GM21825 (cell line): Measurements from ENCODE around the gene SMYD3.

ENCODE experiments used
- ATAC-seq: cut with Tn5 transposase; IDR thresholded peaks from one replicate; pipeline ENCODE4 v1.9.1; 2021; ENCODE audit warnings: mild to moderate bottlenecking, moderate library complexity; ENCODE audit not compliant: unreplicated experiment

Gene SMYD3

DNA sequence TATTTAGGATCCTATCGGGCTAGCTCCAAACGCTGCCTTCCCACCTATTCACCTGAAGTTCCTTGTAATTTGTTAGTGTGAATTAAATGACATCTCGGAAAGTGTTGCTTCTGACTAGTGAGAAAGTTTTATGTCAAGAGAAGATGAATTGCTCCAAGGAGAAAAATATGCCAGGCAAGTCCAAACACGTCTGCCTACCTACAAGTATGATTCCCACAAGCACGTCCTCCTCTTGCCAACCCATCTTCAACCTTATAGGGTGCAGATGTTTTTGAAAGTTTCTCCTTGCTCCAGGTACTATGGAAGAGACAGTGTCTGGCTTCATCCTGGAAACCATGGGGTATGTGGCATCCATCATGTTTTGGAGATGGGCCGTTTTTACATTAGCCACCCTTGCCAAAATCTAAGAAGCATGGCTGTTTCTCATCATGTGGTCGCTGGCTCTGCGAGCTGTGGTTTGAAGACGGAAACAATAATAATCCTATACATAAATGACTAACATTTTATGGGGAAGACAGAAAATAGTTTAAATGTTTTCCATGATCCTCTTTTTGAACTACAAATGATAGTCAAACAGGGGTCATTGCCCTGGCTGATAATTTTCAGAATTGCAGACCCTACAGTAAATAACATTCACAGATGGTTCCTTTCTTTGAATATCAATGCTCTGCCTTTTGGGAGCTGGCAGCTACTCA is 505.8 kb downstream of the SMYD3 start:
- no peak for ATAC-seq

DNA sequence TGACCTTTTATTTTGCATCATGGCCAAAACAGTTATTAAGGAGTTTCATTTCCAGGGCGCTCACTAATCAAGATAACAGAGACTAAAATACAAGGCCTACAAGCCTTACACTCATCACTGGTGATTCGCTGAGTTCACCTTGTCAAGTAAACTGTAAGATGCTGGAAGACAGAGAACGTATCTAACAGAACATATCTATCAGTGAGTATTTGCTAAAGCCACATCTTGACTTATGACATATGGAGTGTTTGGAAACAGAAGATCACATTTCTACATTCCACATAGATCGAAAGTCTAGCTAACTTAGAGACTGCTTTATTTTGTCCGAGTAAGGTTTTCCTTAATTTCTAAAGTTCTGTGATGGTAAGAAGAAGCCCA is 506.5 kb downstream of the SMYD3 start:
- ATAC-seq = no peak

GRCh38 chr1:245999697-246000637 is 507.1 kb downstream of the SMYD3 start:
- ATAC-seq = peak; percentile 82

DNA sequence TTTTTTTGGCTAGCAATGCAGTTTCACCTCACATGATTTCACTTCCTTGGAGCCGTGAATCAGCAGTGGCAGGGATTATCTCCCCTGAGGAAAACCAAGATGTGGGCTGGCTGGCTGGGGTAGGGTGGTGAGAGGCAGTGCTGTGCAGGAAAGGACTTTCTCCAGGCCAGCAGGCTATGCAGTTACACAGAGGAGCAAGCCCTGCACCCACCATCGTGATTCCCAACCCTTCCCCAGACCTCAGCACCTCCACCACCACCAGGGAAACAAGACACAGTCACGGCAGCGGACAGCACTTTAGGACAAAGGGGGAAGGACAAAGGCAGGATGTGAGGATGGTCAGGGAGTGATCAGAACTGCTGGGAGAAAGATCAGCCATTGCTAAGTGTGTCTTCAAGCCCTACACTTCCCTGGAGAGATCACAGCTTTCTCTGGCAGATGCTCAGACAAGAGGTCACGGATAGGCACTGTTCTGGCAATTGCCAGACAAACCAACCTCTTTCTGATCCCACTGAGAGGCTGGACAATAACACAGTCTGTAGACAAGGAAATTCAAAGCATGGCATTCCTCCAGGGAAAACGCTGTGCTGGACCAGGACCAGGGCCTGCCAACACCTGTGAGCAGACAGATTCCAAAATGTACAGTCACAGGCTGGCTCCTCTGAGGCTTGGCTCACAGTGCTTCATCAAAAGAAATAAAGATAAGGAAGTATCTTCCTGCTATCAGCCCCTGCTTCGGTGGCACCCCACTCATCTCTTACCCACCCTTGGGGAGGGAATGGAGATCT is 509.4 kb downstream of the SMYD3 start:
- no peak for ATAC-seq

DNA sequence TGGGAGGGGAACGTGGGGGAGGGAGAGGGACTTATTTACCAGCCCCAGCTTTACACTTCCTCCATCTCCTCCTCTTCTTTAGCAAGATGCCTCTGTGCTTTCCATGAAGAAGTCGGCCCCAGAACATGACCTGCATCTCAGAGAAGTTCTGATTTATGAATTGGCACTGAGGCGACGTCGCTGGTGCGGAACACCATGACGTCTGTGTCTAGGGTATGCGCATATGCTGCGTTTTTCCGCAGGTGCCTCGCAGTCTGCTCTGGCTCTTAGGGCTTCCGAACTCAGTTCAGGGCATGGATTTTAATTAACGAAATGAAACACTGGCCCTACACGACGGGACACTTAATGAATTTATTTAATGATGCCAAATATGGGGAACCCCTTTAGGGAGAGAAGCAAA is 510.3 kb downstream of the SMYD3 start:
- ATAC-seq = no peak

- no peak for ATAC-seq
Observed at GRCh38 chr1:245995474-245995873, 511.6 kb downstream of the SMYD3 start.

- no peak for ATAC-seq
Observed at GRCh38 chr1:245991266-245991665, 515.8 kb downstream of the SMYD3 start.

GRCh38 chr1:245990315-245991022 is 516.6 kb downstream of the SMYD3 start:
- no peak for ATAC-seq

DNA sequence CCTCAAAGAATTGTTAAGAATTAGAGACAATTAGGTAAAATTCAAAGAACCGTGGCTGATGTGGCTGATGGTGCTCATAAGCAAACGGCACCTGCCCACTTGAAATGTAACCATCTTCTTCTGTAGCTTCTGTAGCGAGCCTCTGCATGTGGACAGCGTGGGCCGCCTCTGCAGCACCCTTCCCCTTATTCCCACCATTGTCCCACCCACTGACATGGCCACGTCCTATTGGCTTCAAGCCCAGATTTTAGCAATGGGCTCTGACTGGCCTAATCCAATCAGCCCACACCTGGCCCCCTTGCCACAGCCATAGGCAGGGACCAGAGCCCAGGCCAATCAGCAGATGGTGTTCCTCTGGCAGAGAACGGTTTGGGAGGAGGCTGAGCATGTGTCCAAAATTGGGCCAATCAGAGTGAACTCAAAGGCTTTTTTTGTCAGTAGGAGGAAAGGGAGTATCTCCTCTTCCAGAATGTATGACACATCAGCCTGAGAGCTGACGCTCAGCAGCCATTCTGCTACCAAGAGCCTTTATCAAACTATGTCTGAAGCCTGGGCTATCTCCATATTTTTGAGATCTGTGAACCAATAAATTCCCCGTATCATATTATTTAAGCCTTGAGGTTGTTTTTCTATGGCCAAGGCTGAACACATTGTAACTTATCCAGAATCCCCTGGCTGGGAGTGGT is 518.5 kb downstream of the SMYD3 start:
- ATAC-seq = no peak

- ATAC-seq = no peak
Observed at GRCh38 chr1:245987997-245988392, 519.1 kb downstream of the SMYD3 start.

- no peak for ATAC-seq
Observed at GRCh38 chr1:245987577-245987976, 519.5 kb downstream of the SMYD3 start.

DNA sequence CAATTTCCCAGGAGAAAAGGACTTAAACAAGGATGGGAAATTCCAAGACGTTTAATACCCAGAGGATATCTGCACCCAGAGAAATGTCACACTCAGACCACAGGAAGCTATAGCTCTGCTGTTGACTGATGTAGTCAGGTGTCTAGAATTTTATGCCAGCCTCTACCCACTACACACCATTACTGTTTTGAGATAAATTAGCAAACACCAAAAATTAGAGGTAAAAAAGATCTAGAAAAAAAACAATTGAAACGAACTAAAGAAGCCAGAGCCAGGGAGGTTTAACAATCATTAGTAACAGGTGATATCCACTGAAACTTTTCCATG is 519.9 kb downstream of the SMYD3 start:
- no peak for ATAC-seq

- ATAC-seq = no peak
Observed at GRCh38 chr1:245986404-245987218, 520.5 kb downstream of the SMYD3 start.

- ATAC-seq = no peak
Observed at GRCh38 chr1:245984390-245985155, 522.5 kb downstream of the SMYD3 start.

DNA sequence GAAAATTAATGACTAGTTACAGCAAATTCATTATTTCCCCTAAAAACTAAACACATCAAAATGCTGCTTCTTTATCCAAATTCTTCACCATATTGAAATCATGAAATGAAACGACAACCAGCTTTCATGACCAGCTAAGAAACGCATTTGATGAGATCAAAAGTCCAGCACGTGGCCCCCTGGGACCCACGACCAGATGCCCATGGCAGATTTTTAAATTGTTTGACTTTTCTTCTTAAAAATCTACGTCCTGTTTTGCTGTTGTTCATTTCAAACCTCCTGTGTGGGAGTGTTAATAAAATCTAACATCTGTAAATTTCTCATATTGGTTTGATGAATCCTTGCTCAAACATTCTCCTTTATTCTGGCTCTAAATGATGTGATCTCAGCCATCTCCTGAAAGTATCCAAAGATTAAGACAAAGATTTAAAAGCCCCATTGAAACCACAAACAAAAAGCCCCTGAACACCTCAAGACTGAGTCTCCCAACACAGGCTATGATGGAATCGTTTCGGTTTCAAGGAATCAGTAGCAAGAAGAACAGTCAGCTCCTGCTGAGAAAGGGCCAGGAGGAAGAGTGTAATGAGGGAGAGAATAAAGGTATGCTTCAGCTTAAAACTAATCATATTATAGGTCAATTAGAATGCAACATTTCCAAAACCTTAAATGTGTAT is 523.6 kb downstream of the SMYD3 start:
- no peak for ATAC-seq

GRCh38 chr1:245979589-245979988 is 527.5 kb downstream of the SMYD3 start:
- ATAC-seq = no peak

GRCh38 chr1:245978915-245979314 is 528.2 kb downstream of the SMYD3 start:
- no peak for ATAC-seq

DNA sequence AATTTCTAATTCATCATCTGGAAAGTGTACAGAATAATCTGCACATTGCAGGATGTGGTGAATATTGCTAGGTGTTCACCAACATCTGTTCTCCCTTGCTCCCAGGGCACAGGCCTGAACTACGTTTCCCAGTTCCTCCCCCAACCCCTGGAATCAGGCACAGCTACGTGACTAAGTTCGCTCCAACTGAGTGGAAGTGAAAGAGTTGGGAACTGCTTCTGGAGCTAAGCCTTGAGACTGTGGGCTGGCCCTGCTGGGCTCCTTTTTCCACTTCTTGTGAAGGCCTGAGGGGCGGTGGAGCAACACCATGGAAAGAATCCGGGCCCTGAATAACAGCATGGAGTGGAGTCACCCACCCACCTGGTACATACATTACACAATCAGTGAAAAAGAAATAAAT is 534.6 kb downstream of the SMYD3 start:
- no peak for ATAC-seq
